Measurements from ENCODE around the gene AGBL4. TPM values are rescaled to one million over a fixed set of nuclear protein-coding genes. Genes with fewer than 3 reads are reported as not detected.

Gene AGBL4
- total RNA-seq, 1 experiment from 2014 or later: not detected

GRCh38 chr1:48777219-48777895 is 1246.4 kb downstream of the AGBL4 start:
- ChIA-PET POLR2A (no interaction called here), CTCF (no interaction called here), RAD21 (ENCODE audit: low non-redundant PET in 1 of 2, low total read pairs in 2 of 2, uncharacterized antibody in 2 of 2, unreplicated experiment in 2 of 2) (no interaction called here)
- intact Hi-C loops (cut with micrococcal nuclease): no loop called here
- Histone ChIP-seq H3K9me2 (ENCODE audit: insufficient read depth) (no peaks in the 10 kb centered on the region), H3K4me2 (ENCODE audit: low read length) (no peak overlapping the region), H3K4me3 (replicated peaks in 1 of 2; ENCODE audit: low read depth in 1 of 2, low read length in 2 of 2) (no peak overlapping the region), H3K9ac (ENCODE audit: low read length) (no peak overlapping the region), H2AFZ (ENCODE audit: low read depth, low read length, poor library complexity, severe bottlenecking) (no peak overlapping the region), H3K4me1 (ENCODE audit: control insufficient read depth in 1 of 2, insufficient read depth in 2 of 2, low read length in 2 of 2) (no peaks in the 10 kb centered on the region), H4K20me1 (ENCODE audit: insufficient read depth) (no peaks in the 10 kb centered on the region), H3K9me3 (ENCODE audit: control insufficient read depth in 1 of 2, insufficient read depth in 1 of 2, low read depth in 1 of 2, low read length in 2 of 2) (no peaks in the 10 kb centered on the region), H3K27ac (ENCODE audit: low read depth, low read length) (no peak overlapping the region), H3K79me2 (ENCODE audit: insufficient read depth, low read length) (no peaks in the 10 kb centered on the region), H3K27me3 (ENCODE audit: insufficient read depth, low read length) (peaks cover 9% of the 10 kb centered on the region; the same call in 1 of the 2 replicates), H3K36me3 (ENCODE audit: control insufficient read depth in 1 of 2, insufficient read depth in 2 of 2, low read length in 2 of 2) (no peaks in the 10 kb centered on the region)
- DNase-seq (ENCODE audit: low read depth, low spot score) (no peak), ATAC-seq (no peak)
- no TSS peak for BruUV-seq (replicated peaks)
- TF ChIP-seq ZFX (IDR thresholded peaks at IDR 0.05) (no peak), MAX (IDR thresholded peaks at IDR 0.05) (no peak), EZH2phosphoT487 (IDR thresholded peaks at IDR 0.05; ENCODE audit: borderline replicate concordance) (no peak), ZBTB33 (IDR thresholded peaks at IDR 0.05; ENCODE audit: extremely low read depth, insufficient replicate concordance, low read length) (no peak), SIN3A (IDR thresholded peaks at IDR 0.05; ENCODE audit: low read depth) (no peak), JUND (IDR thresholded peaks at IDR 0.05) (no peak), REST (IDR thresholded peaks at IDR 0.05; ENCODE audit: low read depth) (no peak), EZH2 (IDR thresholded peaks at IDR 0.05) (no peak), RAD21 (IDR thresholded peaks at IDR 0.05; ENCODE audit: low read depth) (no peak), ELF1 (IDR thresholded peaks at IDR 0.05; ENCODE audit: borderline replicate concordance, low read depth) (no peak), CTCF (IDR thresholded peaks at IDR 0.05 in 2 of 3, conservative IDR thresholded peaks at IDR 0.05 in 1 of 3; ENCODE audit: borderline replicate concordance in 1 of 3, insufficient read depth in 1 of 3, low read depth in 2 of 3, low read length in 2 of 3) (no peak), EGR1 (IDR thresholded peaks at IDR 0.05; ENCODE audit: low read depth) (no peak), ZNF274 (IDR thresholded peaks at IDR 0.05; ENCODE audit: low read depth, low read length) (no peak), YY1 (IDR thresholded peaks at IDR 0.05; ENCODE audit: extremely low read depth, insufficient replicate concordance, low read depth, low read length) (no peak), SRF (IDR thresholded peaks at IDR 0.05; ENCODE audit: low read depth) (no peak), POLR2AphosphoS5 (IDR thresholded peaks at IDR 0.05; ENCODE audit: low read depth, low read length) (no peak), POLR2A (IDR thresholded peaks at IDR 0.05; ENCODE audit: borderline replicate concordance, extremely low read depth, insufficient read depth, insufficient read length) (no peak), SP1 (IDR thresholded peaks at IDR 0.05; ENCODE audit: low read depth) (no peak), CEBPB (IDR thresholded peaks at IDR 0.05; ENCODE audit: low read depth) (no peak)

Data from HCT116 (cell line).